ENCODE measurements around the gene OR2C1. TPM values are rescaled to one million over a fixed set of nuclear protein-coding genes. Genes with fewer than 3 reads are reported as not detected.

OR2C1 gene
- total RNA-seq, 2 donors from 2014 or later: not detected

GRCh38 chr16:3383045-3383448 is 27.4 kb downstream of the OR2C1 start:
- no peak for DNase-seq (ENCODE audit: low spot score)
- intact Hi-C loops (cut with DNase I): no loop called here

GRCh38 chr16:3388325-3388724 is 32.6 kb downstream of the OR2C1 start:
- DNase-seq (ENCODE audit: low spot score): no peak
- intact Hi-C loops (cut with DNase I): loop anchor here in 1 of 2 donors (5.0 kb wide), 1 partner anchor 76 kb away; no protein-coding TSS in a partner anchor

DNA sequence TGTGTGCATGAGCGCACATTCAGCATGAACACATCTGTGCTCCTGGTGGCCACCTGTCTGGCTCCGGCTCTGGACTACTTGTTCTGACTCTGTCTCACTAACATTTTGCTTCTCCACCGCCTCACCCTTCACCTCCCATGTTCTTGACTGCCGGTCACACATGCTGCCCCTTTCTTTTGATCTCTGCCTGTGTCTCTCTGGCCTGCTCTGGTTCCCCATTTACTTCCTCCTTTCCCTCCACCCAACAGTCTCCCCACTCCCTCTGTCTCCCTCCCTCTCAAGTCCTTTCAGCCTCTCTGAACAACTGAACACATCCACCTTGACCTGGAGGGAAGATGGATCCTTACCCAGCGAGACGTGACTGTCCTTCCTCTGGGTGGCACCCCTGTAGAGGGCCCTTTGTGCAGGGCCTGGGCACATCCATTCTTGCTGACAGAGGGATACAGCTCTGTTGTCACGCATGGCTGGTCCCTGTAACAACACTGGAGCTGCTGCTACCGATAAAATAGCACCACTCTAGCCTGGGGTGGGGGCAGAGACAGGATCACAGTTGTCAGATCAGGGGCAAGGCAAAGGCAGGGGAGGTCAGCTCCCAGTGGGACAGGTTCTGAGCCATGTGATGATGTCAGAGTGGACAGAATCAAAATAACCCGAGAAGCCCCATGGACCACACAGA is 34.1 kb downstream of the OR2C1 start:
- intact Hi-C loops (cut with DNase I): loop anchor here (5.0 to 10.0 kb wide), 2 partner anchors 78 to 85 kb away; partner anchors contain the start of genes TIGD7 (in 1 of the 2) and ZNF75A (in 1 of the 2)
- no peak for DNase-seq (ENCODE audit: low spot score)

GRCh38 chr16:3400446-3400778 is 44.7 kb downstream of the OR2C1 start:
- intact Hi-C loops (cut with DNase I): loop anchor here in 1 of 2 donors (10.0 kb wide), 1 partner anchor 54 kb away; no protein-coding TSS in a partner anchor
- DNase-seq (ENCODE audit: low spot score): no peak

DNA sequence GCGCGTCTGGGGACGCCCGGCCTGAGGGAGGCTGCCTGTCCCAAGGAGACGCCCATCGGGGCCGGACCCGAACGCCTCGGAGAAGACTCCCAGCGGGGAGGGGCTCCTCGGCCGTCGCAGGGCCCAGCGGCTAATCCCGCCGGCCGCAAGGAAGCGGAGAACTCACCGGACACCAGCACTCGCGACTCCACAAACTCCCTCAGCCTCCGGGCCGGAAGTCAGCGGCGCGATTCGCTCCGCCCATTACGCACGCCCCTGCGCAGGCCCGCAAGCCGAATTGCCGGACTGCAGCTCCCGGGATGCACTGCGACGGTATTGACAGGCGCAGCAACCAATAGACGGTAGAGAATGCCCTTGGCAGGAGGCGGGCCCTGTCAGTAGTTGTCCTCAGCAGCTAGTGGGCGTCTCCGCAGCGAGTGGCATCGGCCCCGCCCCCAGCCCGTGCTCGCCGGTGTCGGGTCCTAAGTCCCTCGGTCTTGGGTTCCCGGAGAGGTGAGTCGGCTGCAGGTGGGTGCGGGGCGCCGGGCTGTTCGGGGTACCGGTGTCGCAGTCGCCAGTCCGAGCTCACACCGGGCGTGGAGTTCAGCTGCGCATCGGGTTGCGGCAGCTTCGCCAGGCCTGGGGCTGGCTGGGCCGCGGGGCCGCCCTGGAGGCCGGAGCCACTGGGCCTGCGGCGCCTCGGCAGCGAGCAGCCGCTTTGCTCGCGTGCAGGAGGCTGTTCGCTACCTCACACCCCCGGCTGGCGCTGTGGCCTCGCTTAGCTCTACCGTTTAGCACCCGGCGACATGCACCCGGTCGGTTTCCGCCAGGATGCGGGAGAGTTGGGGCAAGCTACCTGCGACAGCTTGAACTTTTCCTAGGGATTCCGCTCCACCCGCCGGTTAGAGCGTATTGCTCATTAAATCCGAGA is 45.3 kb downstream of the OR2C1 start, which contains the start of the genes ZNF174 and ZSCAN32:
Gene ZNF174, plus strand, starts transcription at position 437 of the 910 bp plus-strand sequence. CDS start 790 bp downstream, outside the sequence.
Gene ZSCAN32, minus strand, starts transcription at position 226 of the 910 bp plus-strand sequence. CDS start 3,447 bp downstream, outside the sequence.
- intact Hi-C loops (cut with DNase I): loop anchor here in 1 of 2 donors (10.0 kb wide), 1 partner anchor 54 kb away; no protein-coding TSS in a partner anchor
- peak; percentile 100 for DNase-seq (ENCODE audit: low spot score)

DNA sequence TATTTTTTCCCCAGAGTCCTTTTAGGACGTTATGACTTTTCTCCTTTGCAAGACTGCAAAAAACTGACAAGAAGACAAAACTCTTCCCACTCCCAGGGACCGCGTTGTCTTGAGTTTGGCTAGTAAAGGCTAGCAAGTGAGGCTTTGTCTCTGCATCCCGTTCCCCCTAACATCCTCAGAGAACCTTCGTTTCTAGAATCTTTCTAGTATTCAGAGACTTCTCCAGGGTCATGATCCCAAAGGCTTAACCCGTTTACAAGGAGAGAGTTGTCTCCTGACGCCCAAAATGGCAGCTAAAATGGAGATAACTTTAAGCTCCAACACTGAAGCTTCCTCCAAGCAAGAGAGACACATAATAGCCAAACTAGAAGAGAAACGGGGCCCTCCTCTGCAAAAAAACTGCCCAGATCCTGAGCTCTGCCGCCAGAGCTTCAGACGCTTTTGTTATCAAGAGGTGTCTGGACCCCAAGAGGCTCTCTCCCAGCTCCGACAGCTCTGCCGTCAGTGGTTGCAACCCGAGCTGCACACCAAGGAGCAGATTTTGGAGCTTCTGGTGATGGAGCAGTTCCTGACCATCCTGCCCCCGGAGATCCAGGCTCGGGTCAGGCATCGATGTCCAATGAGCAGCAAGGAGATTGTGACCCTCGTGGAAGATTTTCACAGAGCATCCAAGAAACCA is 46.2 kb downstream of the OR2C1 start:
- intact Hi-C loops (cut with DNase I): loop anchor here in 1 of 2 donors (10.0 kb wide), 1 partner anchor 53 kb away; no protein-coding TSS in a partner anchor
- DNase-seq (ENCODE audit: low spot score): no peak

Other genes with a start within 250 kb of the OR2C1 start
- 1 to 10 TPM; 7.6 to 8.3 TPM for gene ZNF205, start 243.3 kb upstream of the OR2C1 start, total RNA-seq
- gene ZNF213, start 220.9 kb upstream of the OR2C1 start, total RNA-seq: 10 to 100 TPM in 1 of 2 donors, 1 to 10 TPM in 1; 8.3 to 10.2 TPM
- not detected for gene OR1F1, start 167.7 kb upstream of the OR2C1 start, total RNA-seq
- gene ZNF200, start 120.7 kb upstream of the OR2C1 start, total RNA-seq: 1 to 10 TPM; 5.1 to 6.9 TPM
- gene MEFV, start 99.3 kb upstream of the OR2C1 start, total RNA-seq: 1 to 10 TPM; 1.9 to 4.9 TPM
- gene ZNF263, start 72.4 kb upstream of the OR2C1 start, total RNA-seq: 10 to 100 TPM; 19.8 to 21.2 TPM
- gene TIGD7, start 50.5 kb upstream of the OR2C1 start, total RNA-seq: 1 to 10 TPM; 6.4 to 9.1 TPM
- 10 to 100 TPM; 17.5 to 21.3 TPM for gene ZNF75A, start 50.4 kb upstream of the OR2C1 start, total RNA-seq
- gene ZSCAN32, start 45.1 kb downstream of the OR2C1 start, total RNA-seq: 10 to 100 TPM; 10.8 to 11.9 TPM
- 1 to 10 TPM; 7.1 to 8.2 TPM for gene ZNF174, start 45.3 kb downstream of the OR2C1 start, total RNA-seq
- gene ZNF597, start 87.6 kb downstream of the OR2C1 start, total RNA-seq: 1 to 10 TPM; 2.5 TPM
- gene NAA60, start 87.8 kb downstream of the OR2C1 start, total RNA-seq: 10 to 100 TPM; 28.3 to 33.6 TPM
- not detected for gene C16orf90, start 139.6 kb downstream of the OR2C1 start, total RNA-seq
- gene CLUAP1, start 145.1 kb downstream of the OR2C1 start, total RNA-seq: 10 to 100 TPM; 20.9 to 25.8 TPM
- 1 to 10 TPM in 1 of 2 donors, under 1 TPM in 1; 0.81 to 1.0 TPM for gene NLRC3, start 221.5 kb downstream of the OR2C1 start, total RNA-seq

Data from posterior vena cava (tissue), 2 donors.